Liver (tissue), 9 donors: Measurements from ENCODE around the gene TUBB4B. TPM values are rescaled to one million over a fixed set of nuclear protein-coding genes. Genes with fewer than 3 reads are reported as not detected.

Experiments
- DNase-seq: peaks from one replicate; pipeline ENCODE4 v3.0.0-alpha.2; 2017; ENCODE audit warnings: low spot score
- H3K27ac ChIP-seq, 2 donors: one replicate each; pipeline ENCODE4 v1.7.0; 2013; ENCODE audit warnings: inconsistent platforms in 2 of 2, low read length in 2 of 2, control low read depth in 1 of 2, low read depth in 1 of 2, mild to moderate bottlenecking in 1 of 2
- H3K27me3 ChIP-seq, 4 donors: one replicate each; pipeline versions ENCODE4 v1.6.1 to v1.7.0; 2013; ENCODE audit warnings: low read length in 3 of 4, inconsistent platforms in 1 of 4, mild to moderate bottlenecking in 1 of 4, moderate library complexity in 1 of 4; ENCODE audit not compliant: control insufficient read depth in 4 of 4, insufficient read depth in 4 of 4
- H3K36me3 ChIP-seq, 4 donors: one replicate each; pipeline versions ENCODE4 v1.6.1 to v1.7.0; 2013; ENCODE audit warnings: low read length in 3 of 4, mild to moderate bottlenecking in 3 of 4, low read depth in 1 of 4, moderate library complexity in 1 of 4; ENCODE audit not compliant: control insufficient read depth in 4 of 4, insufficient read depth in 3 of 4
- H3K4me1 ChIP-seq, 4 donors: one replicate each; pipeline versions ENCODE4 v1.6.1 to v1.7.0; 2013; ENCODE audit warnings: low read length in 3 of 4, mild to moderate bottlenecking in 3 of 4, moderate library complexity in 1 of 4; ENCODE audit not compliant: control insufficient read depth in 4 of 4, insufficient read depth in 4 of 4
- H3K4me3 ChIP-seq, 3 donors: one replicate each; pipeline versions ENCODE4 v1.6.1 to v1.7.0; 2013; ENCODE audit warnings: low read length in 3 of 3, control low read depth in 1 of 3, low read depth in 1 of 3, mild to moderate bottlenecking in 1 of 3
- H3K9ac ChIP-seq, 2 donors: one replicate each; pipeline ENCODE4 v1.7.0; 2013; ENCODE audit warnings: low read length in 2 of 2, mild to moderate bottlenecking in 2 of 2, moderate library complexity in 2 of 2, control low read depth in 1 of 2, low read depth in 1 of 2
- H3K9me3 ChIP-seq, 4 donors: one replicate each; pipeline versions ENCODE4 v1.6.1 to v1.7.0; 2013; ENCODE audit warnings: low read length in 3 of 4; ENCODE audit not compliant: control insufficient read depth in 4 of 4
- ATF3 ChIP-seq: IDR thresholded peaks from 2 replicates; pipeline ENCODE4 v1.6.1; 2016; ENCODE audit warnings: antibody characterized with exemption
- CTCF ChIP-seq: fragments of 150-350 bp; IDR thresholded peaks from 2 replicates; pipeline ENCODE4 v1.5.1; 2017; ENCODE audit warnings: improper control_type of control experiment, low read depth, low read length; ENCODE audit not compliant: missing input control
- FOXA1 ChIP-seq: IDR thresholded peaks from 2 replicates; pipeline ENCODE4 v1.6.1; 2016; ENCODE audit warnings: antibody characterized with exemption
- GABPA ChIP-seq, 2 donors: IDR thresholded peaks in 1 of 2; conservative IDR thresholded peaks in 1 of 2; 2 replicates each; pipeline ENCODE4 v1.6.1; 2016; ENCODE audit warnings: antibody characterized with exemption in 2 of 2, mild to moderate bottlenecking in 1 of 2, moderate library complexity in 1 of 2
- HNF4A ChIP-seq, 2 donors: conservative IDR thresholded peaks; 2 replicates each; pipeline ENCODE4 v1.6.1; 2016; ENCODE audit warnings: antibody characterized with exemption in 2 of 2, mild to moderate bottlenecking in 2 of 2
- HNF4G ChIP-seq: IDR thresholded peaks from 2 replicates; pipeline ENCODE4 v1.6.1; 2016; ENCODE audit warnings: antibody characterized with exemption
- JUND ChIP-seq, 2 donors: IDR thresholded peaks; 2 replicates each; pipeline ENCODE4 v1.6.1; 2016; ENCODE audit warnings: antibody characterized with exemption in 2 of 2
- MAX ChIP-seq: IDR thresholded peaks from 2 replicates; pipeline ENCODE4 v1.6.1; 2016; ENCODE audit warnings: antibody characterized with exemption
- RAD21 ChIP-seq, 2 donors: IDR thresholded peaks; 2 replicates each; pipeline ENCODE4 v1.6.1; 2016; ENCODE audit warnings: antibody characterized with exemption in 2 of 2, mild to moderate bottlenecking in 2 of 2
- REST ChIP-seq: IDR thresholded peaks from 2 replicates; pipeline ENCODE4 v1.6.1; 2016; ENCODE audit warnings: antibody characterized with exemption, mild to moderate bottlenecking
- RXRA ChIP-seq, 2 donors: IDR thresholded peaks; 2 replicates each; pipeline ENCODE4 v1.6.1; 2017 to 2018; ENCODE audit warnings: antibody characterized with exemption in 2 of 2, mild to moderate bottlenecking in 1 of 2
- SP1 ChIP-seq: IDR thresholded peaks from 2 replicates; pipeline ENCODE4 v1.6.1; 2018; ENCODE audit warnings: antibody characterized with exemption, mild to moderate bottlenecking
- TAF1 ChIP-seq: conservative IDR thresholded peaks from 2 replicates; pipeline ENCODE4 v1.6.1; 2016; ENCODE audit warnings: antibody characterized with exemption, mild to moderate bottlenecking
- YY1 ChIP-seq: IDR thresholded peaks from 2 replicates; pipeline ENCODE4 v1.6.1; 2016; ENCODE audit warnings: antibody characterized with exemption, mild to moderate bottlenecking
- ZBTB33 ChIP-seq: IDR thresholded peaks from 2 replicates; pipeline ENCODE4 v1.6.1; 2016; ENCODE audit warnings: antibody characterized with exemption
- WGBS: extraction: QIAGEN DNeasy Blood & Tissue Kit; methylation state at CpG from one replicate; pipeline ENCODE4 v1.1.7; 2013; 5-methylcytosine and 5-hydroxymethylcytosine counted together
- polyA plus RNA-seq, 2 donors: library from polyadenylated mRNA; stranded (reverse) in 1 of 2; unstranded in 1 of 2; fragments of 200-250 nt in 1 of 2; fragments of >200 nt in 1 of 2; fragmentation: Nextera tagmentation in 1 of 2; extraction: Ambion mirVana in 1 of 2; gene quantifications; one replicate each; pipeline versions ENCODE4 v1.2.1 to v1.2.3, GENCODE V29; 2013 to 2015
- total RNA-seq, 2 donors: library from RNA; depleted of rRNA; stranded (reverse); fragments of >200 nt; gene quantifications; one replicate each; pipeline ENCODE4 v1.2.3, GENCODE V29; 2014
- donor health status: healthy.
- donor health status: healthy.
- donor health status: healthy.
- donor health status: healthy.
- donor health status: healthy.

The TUBB4B gene
- total and polyA plus RNA-seq, 4 donors = 173 to 199 (median 185) TPM

GRCh38 chr9:137195525-137196220, 45.4 kb upstream of the TUBB4B start:
- WGBS = 56% methylated on average over 21 of the region's 21 CpGs
- peak in 1 of 2 donors; percentile 21 for TF ChIP-seq GABPA (IDR thresholded peaks at IDR 0.05 in 1 of 2, conservative IDR thresholded peaks at IDR 0.05 in 1 of 2)
- peak in 1 of 2 donors; percentile 53 for TF ChIP-seq RXRA (IDR thresholded peaks at IDR 0.05)
- no peak for TF ChIP-seq MAX
- TF ChIP-seq FOXA1 = no peak
- no peak for TF ChIP-seq ZBTB33
- no peak for TF ChIP-seq REST
- TF ChIP-seq ATF3 = no peak
- no peak for TF ChIP-seq JUND (IDR thresholded peaks at IDR 0.05)
- TF ChIP-seq HNF4A (conservative IDR thresholded peaks at IDR 0.05) = peak in 1 of 2 donors; percentile 59
- Histone ChIP-seq H3K36me3 (peaks cover 0 to 12% (median 3%) of the 10 kb centered on the region in 4 donors), H3K4me3 (peak overlapping the region in 2 of 3 donors; percentile 11 to 28), H3K4me1 (peaks cover 21 to 67% (median 50%) of the 10 kb centered on the region in 4 donors), H3K9me3 (no peaks in the 10 kb centered on the region), H3K9ac (no peak overlapping the region), H3K27ac (peak overlapping the region in 1 of 2 donors; percentile 41), H3K27me3 (no peaks in the 10 kb centered on the region)
- DNase-seq = peak; percentile 56

GRCh38 chr9:137198051-137198901, 42.8 kb upstream of the TUBB4B start:
- no peak for DNase-seq
- WGBS = 41% methylated on average over 19 of the region's 19 CpGs
- TF ChIP-seq HNF4A (conservative IDR thresholded peaks at IDR 0.05) (peak; percentile 91 to 95), SP1 (peak; percentile 72), ZBTB33 (no peak), TAF1 (no peak), YY1 (peak; percentile 63), CTCF (no peak), RAD21 (IDR thresholded peaks at IDR 0.05) (peak in 1 of 2 donors; percentile 8), REST (peak; percentile 50), HNF4G (no peak)

More at GRCh38 chr9:137198051-137198901, 42.8 kb upstream of the TUBB4B start:
- H3K36me3 ChIP-seq = no peaks in the 10 kb centered on the region
- H3K27ac ChIP-seq = peak overlapping the region; percentile 81 to 84
- peak overlapping the region in 1 of 2 donors; percentile 66 for H3K9ac ChIP-seq
- H3K4me1 ChIP-seq = peaks cover 33 to 84% (median 70%) of the 10 kb centered on the region in 4 donors
- no peaks in the 10 kb centered on the region for H3K27me3 ChIP-seq
- peak overlapping the region; percentile 66 to 90 (median 66) for H3K4me3 ChIP-seq
- H3K9me3 ChIP-seq = no peaks in the 10 kb centered on the region
